Dermis blood vessel endothelial cell (primary cell): ENCODE data around the gene PDCD6IP. TPM values are rescaled to one million over a fixed set of nuclear protein-coding genes. Genes with fewer than 3 reads are reported as not detected.
"Not testable (repeated sequence)": the region's sequence is repeated elsewhere in the genome, so short reads cannot be mapped to it uniquely, and the experiment has no call there.

Source experiments
- DNase-seq: peaks from one replicate; pipeline ENCODE4 v3.0.0; 2010
- total RNA-seq: library from RNA; depleted of rRNA; stranded (reverse); fragments of >200 nt; gene quantifications from 2 replicates; pipeline ENCODE4 v1.2.3, GENCODE V29; 2014

Gene PDCD6IP
- total RNA-seq, 1 donor from 2014 or later, result 325 TPM

- no peak for DNase-seq
Observed at GRCh38 chr3:33795856-33796536, 2.4 kb upstream of the PDCD6IP start.

GRCh38 chr3:33798113-33798417 is 365 bp upstream of the PDCD6IP start:
- DNase-seq, result no peak

GRCh38 chr3:33799202-33799551 is 747 bp downstream of the PDCD6IP start:
- no peak for DNase-seq

GRCh38 chr3:33803252-33803651 is 4.8 kb downstream of the PDCD6IP start:
- no peak for DNase-seq

GRCh38 chr3:33803894-33804526 is 5.6 kb downstream of the PDCD6IP start:
- no peak for DNase-seq

- DNase-seq, result peak; percentile 61
Observed at GRCh38 chr3:33807191-33807590, 8.8 kb downstream of the PDCD6IP start.

- DNase-seq, result no peak
Observed at GRCh38 chr3:33808559-33808958, 10.1 kb downstream of the PDCD6IP start.

GRCh38 chr3:33810545-33810944 is 12.1 kb downstream of the PDCD6IP start:
- no peak for DNase-seq

- no peak for DNase-seq
Observed at GRCh38 chr3:33821989-33822388, 23.6 kb downstream of the PDCD6IP start.

GRCh38 chr3:33823821-33824220 is 25.4 kb downstream of the PDCD6IP start:
- no peak for DNase-seq

- DNase-seq, result no peak
Observed at GRCh38 chr3:33825111-33825510, 26.7 kb downstream of the PDCD6IP start.

GRCh38 chr3:33826206-33826605 is 27.8 kb downstream of the PDCD6IP start:
- DNase-seq, result no peak

GRCh38 chr3:33826688-33827087 is 28.3 kb downstream of the PDCD6IP start:
- DNase-seq, result peak; percentile 22

GRCh38 chr3:33829720-33830119 is 31.3 kb downstream of the PDCD6IP start:
- DNase-seq, result no peak

GRCh38 chr3:33831053-33831452 is 32.6 kb downstream of the PDCD6IP start:
- DNase-seq, result no peak

- DNase-seq, result no peak
Observed at GRCh38 chr3:33833408-33834095, 35.1 kb downstream of the PDCD6IP start.

GRCh38 chr3:33834096-33834453 is 35.6 kb downstream of the PDCD6IP start:
- DNase-seq, result no peak

GRCh38 chr3:33837182-33837581 is 38.8 kb downstream of the PDCD6IP start:
- not testable (repeated sequence) for DNase-seq

- DNase-seq, result no peak
Observed at GRCh38 chr3:33839283-33839682, 40.9 kb downstream of the PDCD6IP start.

GRCh38 chr3:33840179-33840578 is 41.7 kb downstream of the PDCD6IP start:
- DNase-seq, result no peak

- DNase-seq, result peak; percentile 47
Observed at GRCh38 chr3:33848624-33849347, 50.4 kb downstream of the PDCD6IP start.

GRCh38 chr3:33850599-33850998 is 52.2 kb downstream of the PDCD6IP start:
- not testable (repeated sequence) for DNase-seq

GRCh38 chr3:33855407-33855806 is 57.0 kb downstream of the PDCD6IP start:
- DNase-seq, result peak; percentile 56
